K562 (cell line): ENCODE results near the gene ZMYND15.

ENCODE experiments used
- ARID3B ChIP-seq: fragments of 250-450 bp; sonication (Bioruptor Pico); IDR thresholded peaks from 2 replicates; pipeline ENCODE4 v1.4.0; 2020; ENCODE audit warnings: borderline replicate concordance
- CC2D1A ChIP-seq: fragments of 450-650 bp; IDR thresholded peaks from 2 replicates; pipeline ENCODE4 v1.6.1; 2017; ENCODE audit warnings: mild to moderate bottlenecking
- CTCF ChIP-seq, 3 experiments: IDR thresholded peaks in 2 of 3; conservative IDR thresholded peaks in 1 of 3; 2 replicates each; pipeline ENCODE4 v1.5.1; 2011 to 2012; ENCODE audit warnings: low read length in 3 of 3, mild to moderate bottlenecking in 3 of 3, control low read depth in 2 of 3, improper control_type of control experiment in 1 of 3, inconsistent platforms in 1 of 3, low read depth in 1 of 3, mixed read lengths in 1 of 3, moderate library complexity in 1 of 3; ENCODE audit not compliant: insufficient read depth in 2 of 3
- JUND ChIP-seq, 2 experiments: IDR thresholded peaks; 2 replicates in 1 of 2; 3 replicates in 1 of 2; pipeline ENCODE4 v1.6.1; 2011; ENCODE audit warnings: borderline replicate concordance in 2 of 2, low read depth in 2 of 2, low read length in 2 of 2, improper control_type of control experiment in 1 of 2, missing biosample characterization in 1 of 2, missing genetic modification characterization in 1 of 2, missing genetic modification reagents in 1 of 2
- PCBP2 ChIP-seq: fragments of 200-400 bp; formaldehyde crosslinking; IDR thresholded peaks from 2 replicates; pipeline ENCODE4 v1.6.1; 2018; ENCODE audit warnings: low read length, low read depth, mild to moderate bottlenecking, moderate library complexity; ENCODE audit not compliant: poor library complexity, severe bottlenecking
- SMARCE1 ChIP-seq: fragments of 450-650 bp; IDR thresholded peaks from 2 replicates; pipeline ENCODE4 v1.7.1; 2016; ENCODE audit warnings: mild to moderate bottlenecking
- ZBTB11 ChIP-seq, 3 experiments: fragments of 200-800 bp in 1 of 3; fragments of 250-450 bp in 1 of 3; fragments of 450-650 bp in 1 of 3; sonication (Bioruptor Pico) in 1 of 3; sonication (Bioruptor generic) in 1 of 3; formaldehyde crosslinking in 1 of 3; IDR thresholded peaks; 2 replicates each; pipeline versions ENCODE4 v1.6.1 to v1.8.0; 2016 to 2022; ENCODE audit warnings: mild to moderate bottlenecking in 2 of 3, missing genetic modification characterization in 2 of 3, missing compliant biosample characterization in 1 of 3, moderate library complexity in 1 of 3
- ZNF174 ChIP-seq: fragments of 250-450 bp; sonication (Bioruptor Pico); IDR thresholded peaks from 2 replicates; pipeline ENCODE4 v1.4.0; 2020; ENCODE audit warnings: mild to moderate bottlenecking
- ZNF23 ChIP-seq: fragments of 250-450 bp; sonication (Bioruptor Pico); IDR thresholded peaks from 2 replicates; pipeline ENCODE4 v1.4.0; 2020; ENCODE audit warnings: mild to moderate bottlenecking

DNA sequence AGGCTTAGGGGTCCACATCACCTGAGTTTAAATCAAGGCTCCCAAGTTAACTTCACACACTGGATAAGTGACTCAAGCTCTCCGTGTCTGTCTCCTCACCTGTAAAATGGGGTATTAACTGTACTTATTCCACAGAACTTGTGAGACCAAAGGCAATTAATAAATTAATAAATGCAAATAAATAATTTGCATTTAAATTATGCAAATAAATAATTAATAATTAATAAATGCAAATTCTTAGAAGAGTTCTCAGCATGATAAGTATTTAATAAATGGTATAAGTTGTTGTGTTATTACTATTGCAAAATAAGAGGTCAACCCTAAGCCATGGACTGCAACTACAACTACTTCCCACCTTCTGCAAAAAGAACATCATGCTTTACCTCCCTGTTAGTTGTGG, 13.8 kb downstream of the ZMYND15 start:
- TF ChIP-seq PCBP2 (no peak), CTCF (IDR thresholded peaks at IDR 0.05 in 2 of 3, conservative IDR thresholded peaks at IDR 0.05 in 1 of 3; ENCODE audit: insufficient read depth in 2 of 3, low read depth in 1 of 3, low read length in 3 of 3) (no peak), SMARCE1 (no peak), ARID3B (CRISPR knock-in tag) (no peak), ZBTB11 (CRISPR knock-in tag; IDR thresholded peaks at IDR 0.05) (no peak), ZNF23 (CRISPR knock-in tag) (no peak), ZNF174 (no peak), CC2D1A (no peak), JUND (IDR thresholded peaks at IDR 0.05; ENCODE audit: borderline replicate concordance, low read depth, low read length) (no peak), JUND (tag; IDR thresholded peaks at IDR 0.05; ENCODE audit: borderline replicate concordance, low read depth, low read length) (no peak)
